ENCODE results near the gene DIAPH3.

GRCh38 chr13:59883885-59884284 lies 279.8 kb downstream of the DIAPH3 start:
- TF ChIP-seq CTCF (conservative IDR thresholded peaks at IDR 0.05) (no peak), ZFX (IDR thresholded peaks at IDR 0.05) (no peak)

Measured in C4-2B (cell line).